Nephron (organoid): ENCODE data around the gene CAPN13.

Source experiments
- H3K27ac Mint-ChIP-seq, 3 experiments: 2 replicates each; pipeline ENCODE4 v1.8.0; 2020; ENCODE audit warnings: mixed read lengths in 3 of 3, mild to moderate bottlenecking in 2 of 3, moderate library complexity in 1 of 3
- H3K27me3 Mint-ChIP-seq: 2 replicates; pipeline ENCODE4 v1.8.0; 2021; ENCODE audit warnings: low read depth, mild to moderate bottlenecking, moderate library complexity, mixed read lengths
- H3K36me3 Mint-ChIP-seq: 2 replicates; pipeline ENCODE4 v1.8.0; 2020; ENCODE audit warnings: low read depth, mixed read lengths
- H3K4me1 Mint-ChIP-seq: 2 replicates; pipeline ENCODE4 v1.8.0; 2020; ENCODE audit warnings: mixed read lengths
- H3K4me3 Mint-ChIP-seq, 3 experiments: 2 replicates each; pipeline ENCODE4 v1.8.0; 2020; ENCODE audit warnings: mild to moderate bottlenecking in 3 of 3, mixed read lengths in 3 of 3, moderate library complexity in 2 of 3
- H3K9me3 Mint-ChIP-seq: 2 replicates; pipeline ENCODE4 v1.8.0; 2020; ENCODE audit warnings: mixed read lengths
- TF ChIP-seq, protein P1 (sequence below), 3 experiments: fragments of 200-600 bp; sonication (generic); IDR thresholded peaks; one replicate each; pipeline ENCODE4 v1.5.0; 2021; ENCODE audit warnings: antibody characterized with exemption in 3 of 3; ENCODE audit not compliant: unreplicated experiment in 3 of 3

Gene CAPN13

DNA sequence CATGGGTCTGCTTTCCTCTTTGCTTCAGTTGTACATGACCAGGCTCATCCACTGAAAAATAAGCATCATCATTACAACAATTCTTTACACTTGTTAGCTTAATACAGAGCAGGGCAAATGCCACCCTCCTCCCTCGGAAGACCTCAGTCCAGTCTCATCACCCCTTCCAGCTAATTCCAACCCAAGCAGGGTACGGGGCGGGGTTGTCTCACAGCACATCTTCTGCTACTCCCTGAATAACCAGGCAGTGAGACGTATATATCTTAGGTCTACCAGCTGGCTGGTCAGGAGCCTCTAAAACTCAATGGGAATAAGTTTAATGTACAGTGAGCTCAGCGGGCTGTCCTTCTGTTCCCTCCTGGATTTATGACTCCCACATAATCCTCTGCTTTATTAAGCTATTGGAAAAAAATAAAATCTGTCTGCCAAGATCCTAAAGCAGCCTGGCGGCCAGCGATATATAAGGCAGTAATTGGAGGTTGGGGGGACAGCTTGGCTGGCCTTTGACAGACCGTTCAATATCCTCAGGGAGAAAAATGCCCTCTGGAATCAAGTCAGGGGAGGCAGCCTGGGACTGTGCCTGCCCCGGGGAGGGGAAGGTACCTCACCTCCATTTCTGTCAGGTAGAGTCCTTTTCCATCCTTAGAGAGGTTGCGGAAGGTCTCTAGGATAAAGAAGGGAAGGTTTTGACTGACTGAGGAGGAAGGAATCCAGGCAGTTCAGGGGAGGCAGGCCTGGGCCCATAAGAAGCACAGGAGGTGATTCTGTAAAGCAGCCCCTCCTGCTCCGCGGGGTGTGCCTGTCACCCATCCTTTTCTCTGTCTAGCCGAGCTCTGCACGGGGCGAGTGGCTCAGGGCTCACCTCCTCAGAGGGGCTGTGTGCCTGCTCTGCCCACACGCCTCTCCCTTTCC, 76.3 kb downstream of the CAPN13 start:
- Mint-ChIP-seq H3K36me3 (no peaks in the 10 kb centered on the region), H3K27me3 (peaks cover 25% of the 10 kb centered on the region), H3K4me1 (no peaks in the 10 kb centered on the region), H3K4me3 (no peak overlapping the region), H3K9me3 (no peaks in the 10 kb centered on the region), H3K27ac (no peak overlapping the region)
- TF ChIP-seq, protein P1, sequence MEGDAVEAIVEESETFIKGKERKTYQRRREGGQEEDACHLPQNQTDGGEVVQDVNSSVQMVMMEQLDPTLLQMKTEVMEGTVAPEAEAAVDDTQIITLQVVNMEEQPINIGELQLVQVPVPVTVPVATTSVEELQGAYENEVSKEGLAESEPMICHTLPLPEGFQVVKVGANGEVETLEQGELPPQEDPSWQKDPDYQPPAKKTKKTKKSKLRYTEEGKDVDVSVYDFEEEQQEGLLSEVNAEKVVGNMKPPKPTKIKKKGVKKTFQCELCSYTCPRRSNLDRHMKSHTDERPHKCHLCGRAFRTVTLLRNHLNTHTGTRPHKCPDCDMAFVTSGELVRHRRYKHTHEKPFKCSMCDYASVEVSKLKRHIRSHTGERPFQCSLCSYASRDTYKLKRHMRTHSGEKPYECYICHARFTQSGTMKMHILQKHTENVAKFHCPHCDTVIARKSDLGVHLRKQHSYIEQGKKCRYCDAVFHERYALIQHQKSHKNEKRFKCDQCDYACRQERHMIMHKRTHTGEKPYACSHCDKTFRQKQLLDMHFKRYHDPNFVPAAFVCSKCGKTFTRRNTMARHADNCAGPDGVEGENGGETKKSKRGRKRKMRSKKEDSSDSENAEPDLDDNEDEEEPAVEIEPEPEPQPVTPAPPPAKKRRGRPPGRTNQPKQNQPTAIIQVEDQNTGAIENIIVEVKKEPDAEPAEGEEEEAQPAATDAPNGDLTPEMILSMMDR (IDR thresholded peaks at IDR 0.05; ENCODE audit: unreplicated experiment in 3 of 3): no peak

DNA sequence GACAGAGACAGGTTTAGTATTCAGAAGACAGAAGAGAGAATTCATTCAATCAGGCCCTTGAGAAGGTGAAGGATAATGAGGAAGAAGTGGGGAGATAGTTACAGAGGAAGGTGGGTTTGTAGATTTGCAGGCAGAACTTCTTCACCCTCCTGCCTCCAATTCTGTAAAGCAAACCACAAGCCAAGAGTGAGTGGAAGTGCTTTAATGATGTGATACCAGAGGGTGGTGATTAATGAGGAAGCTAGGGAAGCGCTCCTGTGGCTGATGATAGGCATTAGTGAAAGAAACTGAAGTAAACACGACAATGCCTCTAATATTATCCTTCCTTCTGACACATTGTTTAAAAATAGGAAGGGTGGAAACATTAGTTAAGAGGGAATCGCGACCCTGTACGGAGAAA, 78.2 kb downstream of the CAPN13 start:
- no peak overlapping the region for H3K27ac Mint-ChIP-seq
- H3K4me1 Mint-ChIP-seq: no peaks in the 10 kb centered on the region
- TF ChIP-seq, protein P1 (IDR thresholded peaks at IDR 0.05; ENCODE audit: unreplicated experiment in 3 of 3): no peak
- H3K27me3 Mint-ChIP-seq: peaks cover 17% of the 10 kb centered on the region
- H3K9me3 Mint-ChIP-seq: no peaks in the 10 kb centered on the region
- H3K4me3 Mint-ChIP-seq: no peak overlapping the region
- H3K36me3 Mint-ChIP-seq: no peaks in the 10 kb centered on the region

DNA sequence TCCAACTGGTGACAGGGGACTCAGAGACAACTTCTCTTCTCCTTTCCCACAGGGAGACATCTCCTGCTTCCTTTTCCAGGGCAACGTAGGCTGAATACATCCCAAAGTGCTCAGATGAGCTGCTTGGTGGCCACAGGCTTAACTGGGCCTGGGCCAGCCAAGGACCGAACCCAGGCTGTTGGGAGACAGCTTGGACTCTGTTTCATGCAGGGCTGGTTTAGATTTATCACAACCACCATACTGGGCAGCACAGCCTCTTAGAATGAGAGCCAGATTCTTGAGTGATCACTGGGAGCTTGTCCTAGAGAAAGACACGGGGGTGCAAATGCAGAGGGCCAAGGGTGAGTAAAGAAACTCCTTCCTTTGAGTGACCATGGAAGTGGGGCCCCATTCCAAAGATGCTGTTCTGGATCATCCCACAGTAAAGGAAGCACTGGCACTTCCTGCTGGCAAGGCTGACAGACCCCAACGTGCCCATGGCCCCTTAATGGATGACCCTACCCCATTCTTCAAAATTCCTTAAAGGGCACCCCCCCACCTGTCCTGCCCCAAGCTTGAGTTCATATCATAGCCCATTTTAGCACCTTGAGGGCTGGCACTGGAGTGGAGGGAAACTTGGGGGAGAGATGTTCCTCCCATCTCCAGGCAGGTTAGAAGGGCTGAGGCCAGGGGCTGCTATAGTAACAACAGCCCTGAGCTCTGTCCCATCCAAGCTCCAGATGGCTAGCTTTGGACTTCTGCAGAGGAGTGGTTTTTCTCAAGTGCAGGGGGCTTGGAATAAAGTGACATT, 84.1 kb downstream of the CAPN13 start:
- Mint-ChIP-seq H3K27ac (no peak overlapping the region), H3K27me3 (peaks cover 18% of the 10 kb centered on the region), H3K36me3 (no peaks in the 10 kb centered on the region), H3K4me3 (no peak overlapping the region), H3K4me1 (no peaks in the 10 kb centered on the region), H3K9me3 (no peaks in the 10 kb centered on the region)
- TF ChIP-seq, protein P1 (IDR thresholded peaks at IDR 0.05; ENCODE audit: unreplicated experiment in 3 of 3): no peak

DNA sequence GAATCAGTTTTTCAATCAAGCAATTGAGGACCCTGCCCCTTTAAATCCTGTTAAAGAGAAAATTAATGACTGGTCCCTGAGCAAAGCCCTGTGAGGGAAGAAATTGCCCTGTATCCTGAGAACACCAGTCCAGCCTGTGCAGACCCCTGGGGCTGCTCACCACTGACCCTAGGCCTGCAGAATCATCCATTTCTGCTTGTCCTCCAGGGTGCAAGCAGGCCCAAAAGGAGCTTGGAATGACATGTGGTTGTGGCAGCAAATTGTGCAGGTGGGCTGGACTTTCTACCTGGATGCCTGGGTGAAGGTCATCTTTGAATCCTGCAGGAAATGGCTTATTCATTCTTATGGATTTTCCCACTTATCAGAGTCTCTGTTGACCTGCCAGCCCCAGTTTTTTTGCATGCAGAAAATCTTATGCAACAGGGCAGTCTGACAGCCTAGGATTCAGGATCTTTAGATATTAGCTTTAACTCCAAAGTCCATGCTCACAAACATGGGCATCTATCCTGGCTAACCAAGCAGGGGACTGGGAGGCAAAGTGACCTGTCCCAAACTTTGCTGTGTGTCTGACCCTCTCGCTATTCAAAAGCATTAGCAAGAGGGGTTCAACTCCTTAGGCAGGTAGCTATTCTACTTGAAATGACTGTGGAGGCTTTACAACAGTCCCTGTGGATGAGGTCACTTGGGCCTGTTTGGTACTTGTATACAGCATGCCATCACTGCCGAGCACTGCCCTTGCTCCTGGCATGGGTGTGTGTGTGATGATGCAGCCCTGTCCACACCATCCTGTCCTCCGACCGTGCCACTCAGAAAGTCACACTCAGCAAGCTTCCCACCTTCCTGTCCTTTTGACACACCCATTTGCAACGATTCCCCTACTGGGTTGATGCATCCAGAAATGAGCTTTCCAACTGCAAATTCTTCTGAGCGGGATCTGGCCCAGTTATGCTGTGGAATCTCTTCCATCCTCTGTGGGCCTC, 85.3 kb downstream of the CAPN13 start:
- no peak overlapping the region for H3K27ac Mint-ChIP-seq
- no peaks in the 10 kb centered on the region for H3K9me3 Mint-ChIP-seq

DNA sequence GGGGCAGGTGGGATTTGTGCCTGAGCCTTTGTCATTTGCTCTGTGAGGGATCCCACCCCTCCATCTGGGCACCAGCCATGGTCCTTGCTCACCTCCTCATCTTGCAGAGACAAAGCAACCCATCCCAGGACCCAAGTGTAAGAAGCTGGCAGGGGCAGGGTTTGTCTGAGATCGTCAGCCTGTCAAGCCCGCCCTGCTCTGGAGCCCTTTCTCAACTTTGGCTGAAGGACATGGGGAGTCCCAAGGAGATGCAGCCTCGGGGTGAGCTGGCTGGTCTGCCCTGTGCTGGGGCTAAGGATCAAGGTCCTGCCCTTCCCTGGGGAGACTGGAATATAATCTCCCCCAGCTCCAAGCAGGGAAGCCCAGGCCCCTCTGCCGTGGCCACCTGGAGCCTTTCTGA, 86.0 kb downstream of the CAPN13 start:
- Mint-ChIP-seq H3K36me3 (no peaks in the 10 kb centered on the region), H3K4me1 (no peaks in the 10 kb centered on the region), H3K27me3 (peaks cover 27% of the 10 kb centered on the region), H3K9me3 (no peaks in the 10 kb centered on the region), H3K27ac (no peak overlapping the region), H3K4me3 (no peak overlapping the region)
- TF ChIP-seq, protein P1 (IDR thresholded peaks at IDR 0.05; ENCODE audit: unreplicated experiment in 3 of 3): no peak

More for the DNA sequence above, 85.3 kb downstream of the CAPN13 start:
- Mint-ChIP-seq H3K4me1 (no peaks in the 10 kb centered on the region), H3K27me3 (peaks cover 25% of the 10 kb centered on the region), H3K36me3 (no peaks in the 10 kb centered on the region), H3K4me3 (no peak overlapping the region)
- TF ChIP-seq, protein P1 (IDR thresholded peaks at IDR 0.05; ENCODE audit: unreplicated experiment in 3 of 3): no peak
